Testis (tissue), 2 donors: ENCODE data around the gene GPC6.

ENCODE experiments used
- CTCF ChIP-seq, 3 experiments: fragments of 450-650 bp in 2 of 3; fragments of 200-600 bp in 1 of 3; sonication (generic) in 1 of 3; IDR thresholded peaks; one replicate each; pipeline ENCODE4 v1.5.1; 2016 to 2019; ENCODE audit warnings: antibody characterized with exemption in 3 of 3, mild to moderate bottlenecking in 2 of 3, moderate library complexity in 1 of 3
- POLR2A ChIP-seq: fragments of 450-650 bp; IDR thresholded peaks from one replicate; pipeline ENCODE4 v1.6.1; 2017; ENCODE audit warnings: antibody characterized with exemption, mild to moderate bottlenecking, moderate library complexity

- TF ChIP-seq CTCF (IDR thresholded peaks at IDR 0.05), result no peak
- no peak for TF ChIP-seq POLR2A
Measured at GRCh38 chr13:94121686-94122085, 895.1 kb downstream of the GPC6 start.
